Epithelial cell of esophagus (primary cell): ENCODE results near the gene ECE2.

Experiments used
- DNase-seq: peaks from one replicate; pipeline ENCODE4 v3.0.0; 2010; ENCODE audit warnings: low read depth
- H3K4me3 ChIP-seq: 2 replicates; pipeline ENCODE4 v1.5.1; 2011; ENCODE audit warnings: mild to moderate bottlenecking, low read length, control low read depth
- CTCF ChIP-seq: IDR thresholded peaks from 2 replicates; pipeline ENCODE4 v1.5.1; 2011; ENCODE audit warnings: low read depth, mild to moderate bottlenecking, low read length, control low read depth, inconsistent platforms; ENCODE audit not compliant: insufficient read depth; ENCODE audit errors: missing control alignments

The ECE2 gene

GRCh38 chr3:184291738-184292445 lies 16.1 kb downstream of the ECE2 start:
- DNase-seq, result no peak
- no peak overlapping the region for H3K4me3 ChIP-seq
- no peak for TF ChIP-seq CTCF

GRCh38 chr3:184295771-184296170 lies 19.9 kb downstream of the ECE2 start:
- no peak overlapping the region for H3K4me3 ChIP-seq
- no peak for TF ChIP-seq CTCF
- DNase-seq, result no peak

- H3K4me3 ChIP-seq, result no peak overlapping the region
- DNase-seq, result no peak
- no peak for TF ChIP-seq CTCF
These were observed 20.8 kb downstream of the ECE2 start for GRCh38 chr3:184296616-184297015.

- DNase-seq, result peak; percentile 97
- H3K4me3 ChIP-seq, result peak within 1 kb of the TSS; percentile 93
- TF ChIP-seq CTCF, result no peak
These were observed 23.1 kb downstream of the ECE2 start, which contains the start of gene PSMD2 for GRCh38 chr3:184298759-184299487. PSMD2 (plus strand) TSS chr3:184299241; CDS start chr3:184299267, 26 bp downstream.

GRCh38 chr3:184299488-184300377 lies 23.9 kb downstream of the ECE2 start:
- no peak for TF ChIP-seq CTCF
- peak overlapping the region; percentile 93 for H3K4me3 ChIP-seq
- DNase-seq, result peak; percentile 69

- peak; percentile 79 for DNase-seq
These were observed 24.5 kb downstream of the ECE2 start for GRCh38 chr3:184300378-184300720.

More at GRCh38 chr3:184300378-184300720, 24.5 kb downstream of the ECE2 start:
- H3K4me3 ChIP-seq, result peak overlapping the region; percentile 93
- TF ChIP-seq CTCF, result no peak
